Right forelimb (tissue), 1 donor: ENCODE measurements around the gene SCIN.

Source experiments
- DNase-seq: peaks from one replicate; pipeline ENCODE4 v3.0.0-alpha.2; 2018

SCIN gene

DNA sequence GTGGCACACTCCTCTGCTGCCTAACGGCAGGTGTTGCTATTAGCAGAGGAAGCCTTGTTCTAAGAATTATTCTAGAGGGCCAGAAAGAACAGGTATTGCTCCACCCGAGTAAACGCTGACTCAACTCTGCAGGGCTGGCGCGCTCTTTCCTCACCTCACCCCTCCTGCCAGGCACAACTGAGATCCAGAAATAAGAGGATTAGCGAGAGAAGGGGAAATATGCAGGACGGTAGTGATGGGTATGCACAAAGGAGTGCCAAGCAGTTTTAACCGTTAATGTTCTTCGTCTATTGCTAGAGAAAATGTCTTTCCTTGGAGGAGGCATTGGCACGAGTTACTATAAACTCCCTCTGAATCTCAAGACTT, 369 bp upstream of the SCIN start:
- no peak for DNase-seq

DNA sequence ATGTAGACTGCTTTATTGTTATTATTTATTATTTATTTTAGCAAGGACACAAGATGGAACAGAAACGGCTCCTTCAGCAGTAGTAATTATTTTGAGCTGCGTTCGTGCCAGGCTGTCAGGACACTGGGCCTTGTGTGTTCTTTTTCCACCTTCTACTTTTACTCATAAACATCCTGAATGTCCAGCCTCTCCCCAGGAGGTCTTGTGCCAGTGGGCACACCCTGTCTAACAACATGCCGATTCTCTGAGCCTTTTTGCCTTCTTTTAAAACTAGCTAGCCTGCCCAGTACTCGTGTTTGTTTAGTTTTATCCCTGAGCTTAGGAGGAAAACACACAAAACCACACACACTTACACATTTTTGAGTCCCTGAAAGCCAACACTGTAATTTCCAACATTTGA, 1.2 kb downstream of the SCIN start:
- no peak for DNase-seq

- DNase-seq, result no peak
Observed at GRCh38 chr7:12572941-12573575, 2.5 kb downstream of the SCIN start.

GRCh38 chr7:12573885-12574284, 3.4 kb downstream of the SCIN start:
- DNase-seq, result no peak

GRCh38 chr7:12578930-12579640, 8.6 kb downstream of the SCIN start:
- DNase-seq, result no peak

DNA sequence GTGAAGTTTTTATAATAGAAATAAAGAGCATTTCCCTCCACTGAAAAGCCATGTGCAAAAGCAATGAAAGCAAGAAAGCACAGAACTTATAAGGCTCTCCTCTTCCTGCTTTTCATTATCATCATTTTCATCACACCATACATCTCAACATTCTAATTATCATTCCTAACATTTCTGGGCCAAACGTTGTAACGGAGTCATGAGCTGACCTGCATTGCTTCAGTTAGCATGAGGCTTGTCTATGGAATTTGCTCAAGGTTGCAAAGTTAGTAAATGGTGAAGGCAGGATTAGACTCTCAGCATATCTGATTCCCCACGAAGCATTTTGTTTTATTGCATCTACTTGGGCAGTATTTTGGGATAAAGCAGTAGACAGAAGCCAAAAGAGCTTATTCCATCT, 11.4 kb downstream of the SCIN start:
- DNase-seq, result no peak

- no peak for DNase-seq
Observed at GRCh38 chr7:12582362-12582761, 11.8 kb downstream of the SCIN start.

- DNase-seq, result no peak
Observed at GRCh38 chr7:12583176-12583575, 12.7 kb downstream of the SCIN start.

GRCh38 chr7:12583922-12584321, 13.4 kb downstream of the SCIN start:
- no peak for DNase-seq

DNA sequence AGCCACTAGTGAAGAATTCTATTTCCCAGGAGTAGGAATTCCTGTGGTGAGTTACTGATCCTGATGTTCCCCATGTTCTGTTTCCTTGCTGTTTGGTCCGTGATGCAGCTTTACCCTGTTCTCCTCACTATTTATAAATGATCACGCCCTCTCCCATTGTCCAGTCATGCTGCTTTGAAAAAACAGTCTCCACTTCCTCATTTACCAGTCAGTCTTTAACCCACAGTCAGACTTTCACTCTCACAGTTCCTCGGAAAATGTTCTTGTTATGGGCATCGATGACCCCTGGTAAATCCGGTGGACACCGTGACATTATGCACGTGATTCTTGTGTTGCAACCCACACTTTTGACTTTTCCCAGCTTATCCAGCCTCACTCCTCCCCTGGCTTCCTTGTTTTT, 14.4 kb downstream of the SCIN start:
- DNase-seq, result no peak

DNA sequence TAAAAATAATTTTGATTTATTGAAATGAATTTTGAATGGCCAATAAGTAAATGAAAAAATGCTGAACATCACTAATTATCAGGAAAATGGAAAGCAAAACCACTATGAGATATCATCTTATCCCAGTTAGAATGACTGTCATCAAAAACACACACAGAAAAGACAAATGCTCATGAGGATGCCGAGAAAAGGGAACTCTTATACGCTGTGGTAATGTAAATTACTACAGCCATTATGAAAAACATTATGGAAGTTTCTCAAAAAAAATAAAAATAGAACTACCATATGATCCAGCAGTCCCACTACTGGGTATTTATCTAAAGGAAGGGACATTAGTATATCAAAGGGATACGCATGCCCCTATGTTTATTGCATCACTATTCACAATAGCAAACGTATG, 15.8 kb downstream of the SCIN start:
- no peak for DNase-seq

DNA sequence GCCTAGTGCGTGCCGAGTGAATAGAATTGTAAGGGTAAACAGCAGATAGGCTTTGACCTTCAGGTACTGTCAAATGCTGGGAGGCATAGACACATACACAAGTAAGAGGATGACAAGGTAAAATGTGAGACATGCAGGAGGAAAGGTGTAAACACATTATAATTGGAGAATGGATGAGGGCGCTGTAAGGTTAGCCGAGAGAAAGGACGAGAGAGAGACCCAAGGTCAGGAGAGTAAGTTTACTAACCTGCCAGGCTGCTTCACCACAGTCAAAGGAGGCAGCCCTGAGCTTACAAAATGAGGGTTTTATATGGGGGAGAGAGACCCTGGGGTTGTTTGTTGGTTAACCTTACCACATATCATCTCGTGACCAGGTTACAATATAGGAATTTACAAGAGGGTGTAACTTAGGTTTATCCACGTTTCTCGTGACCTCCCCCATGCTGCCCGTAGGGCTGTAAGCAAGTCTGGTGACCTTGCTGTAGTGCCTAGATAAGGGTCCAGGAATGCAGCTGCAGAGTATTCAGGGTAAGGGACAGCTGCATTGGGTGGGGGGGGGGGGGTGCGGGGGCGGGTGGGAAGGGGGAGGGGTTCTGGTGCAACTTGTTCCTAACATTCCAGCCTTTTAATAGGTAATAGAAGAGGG, 17.9 kb downstream of the SCIN start:
- DNase-seq, result no peak

GRCh38 chr7:12590559-12590958, 20.0 kb downstream of the SCIN start:
- no peak for DNase-seq

DNA sequence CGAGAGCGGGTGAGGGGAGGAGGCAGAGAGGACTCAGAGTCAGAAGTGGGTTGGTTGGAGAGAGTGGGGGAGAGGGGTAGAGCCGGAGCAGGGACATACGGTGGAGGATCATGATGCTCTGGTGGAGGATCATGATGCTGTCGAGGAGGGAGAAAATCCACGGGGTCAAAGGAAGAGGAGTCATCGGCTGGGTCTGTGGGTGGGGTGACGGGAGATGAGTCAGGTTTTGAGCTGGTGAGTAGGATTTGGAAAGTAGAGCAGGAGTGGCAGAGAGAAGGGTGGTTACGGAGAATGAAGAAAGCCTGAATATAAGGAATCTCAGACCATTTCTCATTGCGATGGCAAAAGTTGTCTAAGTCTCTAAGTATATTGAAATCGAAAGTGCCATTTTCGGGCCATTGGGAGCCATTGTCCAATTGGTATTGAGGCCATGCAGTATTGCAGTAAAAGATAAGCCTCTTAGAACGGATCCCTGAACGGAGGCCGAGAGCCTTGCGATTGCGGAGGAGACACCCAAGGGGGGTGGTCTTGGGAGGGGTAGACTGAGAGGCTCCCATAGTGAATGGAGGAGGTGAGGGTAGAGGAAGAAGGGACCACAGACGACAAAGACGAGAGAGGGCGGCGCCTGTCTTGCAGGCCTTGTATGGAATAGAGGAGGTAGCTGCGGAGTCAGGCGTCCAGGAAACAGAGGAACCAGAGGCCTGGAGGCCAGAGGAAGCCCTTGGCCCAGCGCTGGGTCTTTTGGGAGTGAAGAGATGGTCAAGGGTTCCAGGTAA, 23.8 kb downstream of the SCIN start:
- no peak for DNase-seq

GRCh38 chr7:12595148-12595547, 24.6 kb downstream of the SCIN start:
- DNase-seq, result no peak

DNA sequence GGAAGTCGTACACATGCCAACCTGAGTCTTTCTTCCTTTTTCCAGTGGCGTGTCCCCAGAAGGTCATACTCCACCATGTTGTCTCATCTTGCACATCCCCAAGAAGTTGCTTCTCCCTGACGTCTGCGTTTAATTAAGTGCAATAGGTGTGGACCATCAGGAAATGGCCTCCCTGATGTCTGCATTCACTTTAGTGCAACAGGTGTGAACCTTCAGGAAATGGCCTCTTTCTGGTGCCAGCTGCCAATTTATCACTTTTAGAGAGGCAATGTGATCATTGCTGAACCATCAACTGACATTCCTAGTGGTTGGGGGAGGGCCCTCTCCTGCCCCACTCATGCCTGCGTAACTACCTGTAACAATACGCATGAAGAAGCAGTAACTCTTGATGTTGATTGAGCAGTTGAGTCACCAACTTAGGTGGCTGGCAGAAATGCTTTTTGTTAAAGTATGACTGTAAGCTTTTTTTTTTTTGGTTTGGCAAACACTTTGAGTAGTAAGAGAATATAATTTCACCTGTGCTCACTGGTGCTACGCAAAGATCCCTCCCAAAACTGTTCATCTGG, 25.8 kb downstream of the SCIN start:
- DNase-seq, result no peak

- DNase-seq, result no peak
Observed at GRCh38 chr7:12601302-12601869, 30.9 kb downstream of the SCIN start.

DNA sequence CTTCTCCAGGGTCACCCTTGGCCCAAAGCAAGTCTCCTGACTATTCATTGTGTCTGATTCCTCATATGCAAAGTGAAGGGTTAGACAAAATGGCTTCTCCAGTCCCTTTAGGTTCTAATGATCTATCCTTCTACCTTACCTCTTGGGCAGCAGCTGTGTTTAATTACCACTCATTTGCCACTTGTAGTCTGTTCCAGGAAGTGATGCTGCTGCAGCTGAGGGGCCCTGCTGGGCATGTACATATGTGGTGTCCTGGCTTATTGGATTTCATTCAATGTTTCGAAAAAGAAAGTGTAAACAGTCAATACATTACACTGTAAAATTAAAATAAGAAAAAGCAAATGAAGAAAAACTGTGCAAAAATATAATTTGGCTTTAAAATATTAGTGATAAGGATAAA, 36.6 kb downstream of the SCIN start:
- DNase-seq, result no peak

- no peak for DNase-seq
Observed at GRCh38 chr7:12609561-12609960, 39.0 kb downstream of the SCIN start.

DNA sequence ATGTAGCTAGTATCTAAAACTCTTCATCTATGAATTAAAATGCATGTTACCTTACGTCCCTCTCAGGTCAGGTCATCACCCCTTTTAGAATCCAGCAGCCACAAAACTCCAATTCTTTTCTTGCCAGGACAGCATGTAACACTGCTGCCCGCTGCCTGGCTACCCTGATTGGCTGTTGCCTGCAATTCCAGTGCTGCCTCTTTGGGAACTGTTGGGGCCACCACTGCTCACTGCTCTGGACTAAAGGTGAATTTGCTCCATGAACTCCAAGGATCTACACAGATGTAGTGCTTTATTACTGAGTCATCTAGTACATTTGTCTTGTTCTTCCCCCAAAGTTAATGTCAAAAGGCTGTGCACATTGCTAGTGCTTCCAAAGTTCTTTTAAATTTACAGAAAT, 40.4 kb downstream of the SCIN start:
- DNase-seq, result no peak

- DNase-seq, result no peak
Observed at GRCh38 chr7:12612622-12613021, 42.1 kb downstream of the SCIN start.

- DNase-seq, result no peak
Observed at GRCh38 chr7:12619461-12620069, 49.0 kb downstream of the SCIN start.

- no peak for DNase-seq
Observed at GRCh38 chr7:12620371-12620770, 49.9 kb downstream of the SCIN start.
